Adrenal gland (tissue), 12 donors: ENCODE results near the gene G6PC2. TPM values are rescaled to one million over a fixed set of nuclear protein-coding genes. Genes with fewer than 3 reads are reported as not detected.

Experiments
- DNase-seq, 7 donors: peaks; one replicate each; pipeline ENCODE4 v3.0.0-alpha.2; 2019 to 2020
- H3K27ac ChIP-seq, 5 donors: fragments of 200-600 bp; sonication (generic) in 4 of 5; 1 replicate in 3 of 5; 2 replicates in 2 of 5; pipeline versions ENCODE4 v1.5.1 to v1.8.0; 2016 to 2020; ENCODE audit warnings: mild to moderate bottlenecking in 1 of 5
- H3K27me3 ChIP-seq: fragments of 200-600 bp; 2 replicates; pipeline ENCODE4 v1.8.0; 2021
- H3K36me3 ChIP-seq, 2 donors: fragments of 200-600 bp; replicated peaks in 1 of 2; 1 replicate in 1 of 2; 2 replicates in 1 of 2; pipeline versions ENCODE4 v1.5.1 to v1.8.0; 2018 to 2022
- H3K4me1 ChIP-seq, 2 donors: fragments of 200-600 bp; replicated peaks in 1 of 2; 1 replicate in 1 of 2; 2 replicates in 1 of 2; pipeline versions ENCODE4 v1.5.1 to v1.8.0; 2018 to 2021
- H3K4me3 ChIP-seq, 4 donors: fragments of 200-600 bp; sonication (generic) in 3 of 4; one replicate each; pipeline ENCODE4 v1.5.1; 2016 to 2018
- H3K9me3 ChIP-seq, 3 donors: fragments of 200-600 bp; sonication (generic) in 1 of 3; replicated peaks in 1 of 3; 1 replicate in 2 of 3; 2 replicates in 1 of 3; pipeline versions ENCODE4 v1.5.1 to v1.8.0; 2016 to 2021
- CTCF ChIP-seq, 6 experiments: fragments of 450-650 bp in 4 of 6; fragments of 200-600 bp in 2 of 6; sonication (generic) in 1 of 6; IDR thresholded peaks; 1 replicate in 5 of 6; 2 replicates in 1 of 6; pipeline versions ENCODE4 v1.5.1 to v1.8.0; 2016 to 2021; ENCODE audit warnings: antibody characterized with exemption in 6 of 6, mild to moderate bottlenecking in 2 of 6, moderate library complexity in 1 of 6
- POLR2A ChIP-seq, 2 donors: fragments of 450-650 bp; IDR thresholded peaks; one replicate each; pipeline ENCODE4 v1.6.1; 2017; ENCODE audit warnings: antibody characterized with exemption in 2 of 2, mild to moderate bottlenecking in 2 of 2, moderate library complexity in 1 of 2
- WGBS, 4 donors: extraction: QIAGEN DNeasy Blood & Tissue Kit in 2 of 4; methylation state at CpG; one replicate each; pipeline versions ENCODE4 v1.1.5 to v1.1.7; 2013 to 2017; 5-methylcytosine and 5-hydroxymethylcytosine counted together
- intact Hi-C, 2 donors: fragments of 100-400 bp; cut with DNase I; formaldehyde crosslinking; loops; one replicate each; pipeline versions ENCODE4 v1.14.1 to v1.15.0; 2022 to 2023
- polyA plus RNA-seq, 3 donors: library from polyadenylated mRNA; stranded (reverse); fragments of 200-250 nt in 2 of 3; fragments of 350-450 nt in 1 of 3; fragmentation: Illumina TruSeq in 1 of 3; extraction: RNeasy Lipid Tissue Mini Kit (QIAGEN cat#74804) in 1 of 3; gene quantifications; one replicate each; pipeline ENCODE4 v1.2.3, GENCODE V29; 2013 to 2014
- total RNA-seq, 9 donors: library from RNA; depleted of rRNA in 4 of 9; stranded (reverse); fragments of >200 nt in 4 of 9; fragments of 120-200 nt in 1 of 9; fragmentation: NEBNext Ultra II Directional in 1 of 9; extraction: Animal tissue kit (Norgen Biotek cat#: 25700) in 1 of 9; gene quantifications; one replicate each; pipeline versions ENCODE4 v1.1.0 to v1.2.4, GENCODE V29; 2013 to 2023
- donor health status: healthy with polysubstance abuse.
- donor health status: Bipolar disorder and iron deficiency.
- donor health status: DM: yes; HTN: yes; CAD: no.
- donor health status: DM: no; HTN: no; CAD: no.
- donor health status: DM: no; HTN: no; CAD: no.
- donor health status: DM: yes; HTN: yes; CAD: no.

Gene G6PC2
- total and polyA plus RNA-seq, 12 donors: 0.06 to 0.17 TPM; not detected in 10

- TF ChIP-seq POLR2A (IDR thresholded peaks at IDR 0.05): no peak
- TF ChIP-seq CTCF (IDR thresholded peaks at IDR 0.05): no peak
- WGBS, 4 donors: 54 to 67% (median 59%) methylated on average over 4 of the region's 4 CpGs
These were observed 4.3 kb upstream of the G6PC2 start for GRCh38 chr2:168896783-168897182.

GRCh38 chr2:168897449-168897848 is 3.6 kb upstream of the G6PC2 start:
- no peak for TF ChIP-seq CTCF (IDR thresholded peaks at IDR 0.05)
- TF ChIP-seq POLR2A (IDR thresholded peaks at IDR 0.05): no peak
- no peak for DNase-seq
- Histone ChIP-seq H3K4me3 (no peak overlapping the region), H3K27ac (no peak overlapping the region), H3K4me1 (no peaks in the 10 kb centered on the region), H3K9me3 (no peaks in the 10 kb centered on the region), H3K27me3 (no peaks in the 10 kb centered on the region), H3K36me3 (no peaks in the 10 kb centered on the region)
- 50 to 89% (median 56%) methylated on average over 1 of the region's 1 CpG for WGBS, 4 donors
- intact Hi-C loops: no loop called here

More at GRCh38 chr2:168896783-168897182, 4.3 kb upstream of the G6PC2 start:
- Histone ChIP-seq H3K36me3 (no peaks in the 10 kb centered on the region), H3K9me3 (no peaks in the 10 kb centered on the region), H3K4me1 (no peaks in the 10 kb centered on the region), H3K4me3 (no peak overlapping the region), H3K27me3 (no peaks in the 10 kb centered on the region), H3K27ac (no peak overlapping the region)
- DNase-seq: no peak
- intact Hi-C loops: no loop called here

GRCh38 chr2:168903888-168904287 is 2.8 kb downstream of the G6PC2 start:
- WGBS, 4 donors: 82 to 92% (median 91%) methylated on average over 2 of the region's 2 CpGs
- Histone ChIP-seq H3K27me3 (no peaks in the 10 kb centered on the region), H3K36me3 (no peaks in the 10 kb centered on the region), H3K27ac (no peak overlapping the region), H3K4me1 (no peaks in the 10 kb centered on the region), H3K4me3 (no peak overlapping the region), H3K9me3 (no peaks in the 10 kb centered on the region)
- intact Hi-C loops: no loop called here
- DNase-seq: no peak
- TF ChIP-seq CTCF (IDR thresholded peaks at IDR 0.05): no peak
- no peak for TF ChIP-seq POLR2A (IDR thresholded peaks at IDR 0.05)

GRCh38 chr2:168904358-168904757 is 3.3 kb downstream of the G6PC2 start:
- TF ChIP-seq CTCF (IDR thresholded peaks at IDR 0.05): no peak
- TF ChIP-seq POLR2A (IDR thresholded peaks at IDR 0.05): no peak
- no peaks in the 10 kb centered on the region for H3K27me3 ChIP-seq
- DNase-seq: no peak
- H3K36me3 ChIP-seq: no peaks in the 10 kb centered on the region
- H3K9me3 ChIP-seq: no peaks in the 10 kb centered on the region
- no peak overlapping the region for H3K27ac ChIP-seq
- H3K4me1 ChIP-seq: no peaks in the 10 kb centered on the region
- H3K4me3 ChIP-seq: no peak overlapping the region
- intact Hi-C loops: no loop called here
- 88 to 91% (median 90%) methylated on average over 3 of the region's 3 CpGs for WGBS, 4 donors
